Ectodermal cell (in vitro differentiated cells): ENCODE data around the gene NKD2.

ENCODE experiments used
- H3K27ac ChIP-seq: 2 replicates; pipeline ENCODE4 v1.7.0; 2013; ENCODE audit warnings: mild to moderate bottlenecking, low read depth, low read length; ENCODE audit not compliant: insufficient read depth, poor library complexity, severe bottlenecking
- H3K27me3 ChIP-seq: 2 replicates; pipeline ENCODE4 v1.7.0; 2013; ENCODE audit warnings: mild to moderate bottlenecking, low read length; ENCODE audit not compliant: insufficient read depth, control insufficient read depth, poor library complexity, severe bottlenecking
- H3K36me3 ChIP-seq: one replicate; pipeline ENCODE4 v1.7.0; 2013; ENCODE audit warnings: low read length; ENCODE audit not compliant: control insufficient read depth, insufficient read depth
- H3K4me1 ChIP-seq: one replicate; pipeline ENCODE4 v1.7.0; 2013; ENCODE audit warnings: low read length; ENCODE audit not compliant: control insufficient read depth, insufficient read depth
- H3K4me3 ChIP-seq: 2 replicates; pipeline ENCODE4 v1.7.0; 2013; ENCODE audit warnings: low read depth, low read length, control low read depth; ENCODE audit not compliant: insufficient read depth
- H3K9me3 ChIP-seq: 2 replicates; pipeline ENCODE4 v1.7.0; 2013; ENCODE audit warnings: mild to moderate bottlenecking, low read length, moderate library complexity; ENCODE audit not compliant: control insufficient read depth
- WGBS, 2 experiments: methylation state at CpG; one replicate each; pipeline ENCODE4 v1.1.7; 2013; ENCODE audit warnings: missing lambda C conversion rate in 2 of 2; 5-methylcytosine and 5-hydroxymethylcytosine counted together

NKD2 gene

DNA sequence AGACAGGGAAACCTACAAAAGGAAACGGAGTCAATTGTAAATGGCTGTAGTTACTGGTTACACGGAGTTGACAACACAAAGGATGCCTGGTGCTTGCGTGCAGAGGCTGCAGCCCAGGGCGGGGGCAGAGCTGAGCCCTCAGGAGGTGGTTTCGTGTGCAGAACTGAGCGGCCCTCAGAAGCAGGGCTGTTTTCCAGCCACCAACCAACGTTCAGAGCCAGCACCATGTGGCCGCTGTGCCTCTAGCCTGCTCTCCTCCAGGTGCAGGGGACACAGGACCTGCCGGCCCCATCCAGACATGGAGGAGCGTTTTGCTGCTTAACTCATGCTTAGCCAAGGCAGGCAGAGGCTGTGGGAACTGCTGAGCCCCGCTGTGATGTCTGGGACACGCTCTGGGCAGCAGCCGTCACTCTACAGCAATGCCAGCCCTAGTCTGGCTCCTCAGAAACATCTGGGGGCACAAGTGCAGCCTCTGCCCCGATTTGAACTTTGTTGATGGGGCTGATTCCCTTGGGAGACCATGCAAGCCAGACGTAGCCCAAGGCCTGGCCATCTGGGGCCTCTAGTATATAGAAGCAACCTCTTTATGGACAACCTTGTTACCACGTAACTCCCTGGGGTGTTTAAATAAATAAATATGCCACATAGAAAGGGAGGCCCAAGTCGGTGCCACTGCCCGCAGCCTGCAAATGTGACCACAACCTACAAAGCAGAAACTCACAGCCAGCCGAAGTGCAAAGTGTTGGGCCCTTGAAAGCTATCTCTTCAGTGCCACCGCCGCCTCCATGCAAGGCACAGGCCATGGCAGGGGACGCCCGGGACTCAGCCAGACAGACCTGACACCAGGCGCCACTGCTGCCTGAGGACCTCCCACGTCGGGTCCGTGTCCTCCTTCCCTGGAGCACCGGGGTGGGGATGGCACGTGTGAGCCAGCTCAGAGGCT, 42.1 kb downstream of the NKD2 start:
- Histone ChIP-seq H3K27ac (peak overlapping the region; percentile 16), H3K4me3 (no peak overlapping the region), H3K36me3 (peaks cover 6% of the 10 kb centered on the region), H3K9me3 (no peaks in the 10 kb centered on the region), H3K4me1 (no peaks in the 10 kb centered on the region), H3K27me3 (no peaks in the 10 kb centered on the region)
- 88 to 90% methylated on average over 29 of the region's 29 CpGs for whole genome bisulfite sequencing, 2 experiments

DNA sequence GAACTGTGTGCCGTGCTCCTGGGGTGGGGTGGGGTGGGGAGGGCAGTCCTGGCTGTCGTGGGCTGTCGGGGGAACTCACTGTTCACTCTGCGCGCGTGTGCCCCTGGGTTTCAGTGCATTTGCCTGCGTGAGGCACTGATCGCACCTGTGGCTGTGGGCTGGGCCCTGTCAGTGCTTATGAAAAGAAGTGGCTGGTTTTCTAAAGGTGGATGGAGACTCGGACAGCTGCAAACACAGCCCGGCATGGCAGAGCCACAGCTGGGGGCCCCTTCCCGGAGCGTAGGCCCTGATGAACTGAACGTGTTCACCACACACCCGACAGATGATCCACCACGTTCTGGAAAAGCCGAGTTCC, 42.7 kb downstream of the NKD2 start:
- H3K36me3 ChIP-seq = peaks cover 6% of the 10 kb centered on the region
- WGBS, 2 experiments = 93 to 94% methylated on average over 16 of the region's 16 CpGs
- no peaks in the 10 kb centered on the region for H3K4me1 ChIP-seq
- no peak overlapping the region for H3K27ac ChIP-seq
- no peaks in the 10 kb centered on the region for H3K9me3 ChIP-seq
- no peaks in the 10 kb centered on the region for H3K27me3 ChIP-seq
- no peak overlapping the region for H3K4me3 ChIP-seq

DNA sequence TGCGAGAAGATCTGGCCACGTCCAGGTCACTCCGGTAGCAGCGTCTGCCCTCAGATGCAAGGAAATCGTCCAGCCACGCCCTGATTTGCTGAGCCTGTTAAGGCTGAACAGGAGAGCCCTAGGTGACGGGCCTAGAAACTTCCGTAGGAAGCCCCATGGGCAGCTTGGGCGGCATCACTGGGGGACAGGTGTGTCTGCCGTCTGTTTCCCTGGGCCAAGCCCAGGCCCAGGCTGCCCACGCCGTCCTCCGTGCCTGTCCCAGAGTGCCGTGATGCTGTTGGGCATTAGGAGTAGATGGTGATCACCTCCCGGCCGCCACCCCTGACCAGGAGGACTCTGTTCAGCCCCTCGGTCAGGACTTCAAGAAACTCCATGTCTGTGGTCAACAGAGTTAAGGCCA, 43.5 kb downstream of the NKD2 start:
- Histone ChIP-seq H3K27me3 (no peaks in the 10 kb centered on the region), H3K4me3 (no peak overlapping the region), H3K36me3 (peaks cover 6% of the 10 kb centered on the region), H3K4me1 (no peaks in the 10 kb centered on the region), H3K9me3 (no peaks in the 10 kb centered on the region), H3K27ac (no peak overlapping the region)
- 94 to 96% methylated on average over 17 of the region's 17 CpGs for WGBS, 2 experiments

DNA sequence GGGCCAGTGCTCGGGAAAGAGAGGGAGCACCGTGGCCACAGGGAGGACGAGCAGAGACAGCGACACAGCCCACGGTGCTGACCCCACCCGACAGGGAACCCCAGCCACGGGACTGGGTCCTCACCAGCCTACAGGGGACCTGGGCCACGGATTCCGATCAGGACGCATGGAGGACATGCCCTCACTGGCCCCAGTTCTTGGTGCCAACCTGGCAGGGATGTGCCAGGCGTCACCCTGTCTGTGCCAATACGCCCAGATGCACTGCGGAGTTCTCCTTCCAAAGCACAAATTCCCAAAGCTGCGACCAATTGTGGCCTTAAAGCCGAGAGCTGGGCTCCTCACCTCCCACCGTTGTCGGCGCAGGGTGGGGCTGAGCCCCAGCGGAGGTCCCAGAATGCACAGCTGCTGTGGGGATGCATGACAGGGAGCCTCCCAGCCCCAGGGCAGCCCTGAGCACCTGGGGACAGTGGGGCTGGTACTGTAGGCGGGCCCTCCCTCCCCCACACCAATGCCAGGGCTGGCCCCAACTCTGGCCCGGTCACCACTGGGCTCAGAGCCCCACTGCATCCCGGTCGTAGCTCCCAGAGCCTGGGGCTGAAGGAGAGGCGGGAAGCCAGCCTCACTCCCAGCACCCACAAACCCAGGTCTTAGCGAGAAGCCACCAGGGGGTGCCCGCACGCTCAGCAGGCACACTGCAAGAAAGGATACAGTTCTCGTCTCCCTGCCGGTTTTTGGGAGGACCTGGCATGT, 44.2 kb downstream of the NKD2 start:
- H3K27me3 ChIP-seq = no peaks in the 10 kb centered on the region
- WGBS, 2 experiments = 95% methylated on average over 29 of the region's 29 CpGs
- peaks cover 11% of the 10 kb centered on the region for H3K36me3 ChIP-seq
- no peak overlapping the region for H3K4me3 ChIP-seq
- no peak overlapping the region for H3K27ac ChIP-seq
- no peaks in the 10 kb centered on the region for H3K9me3 ChIP-seq
- H3K4me1 ChIP-seq = no peaks in the 10 kb centered on the region

DNA sequence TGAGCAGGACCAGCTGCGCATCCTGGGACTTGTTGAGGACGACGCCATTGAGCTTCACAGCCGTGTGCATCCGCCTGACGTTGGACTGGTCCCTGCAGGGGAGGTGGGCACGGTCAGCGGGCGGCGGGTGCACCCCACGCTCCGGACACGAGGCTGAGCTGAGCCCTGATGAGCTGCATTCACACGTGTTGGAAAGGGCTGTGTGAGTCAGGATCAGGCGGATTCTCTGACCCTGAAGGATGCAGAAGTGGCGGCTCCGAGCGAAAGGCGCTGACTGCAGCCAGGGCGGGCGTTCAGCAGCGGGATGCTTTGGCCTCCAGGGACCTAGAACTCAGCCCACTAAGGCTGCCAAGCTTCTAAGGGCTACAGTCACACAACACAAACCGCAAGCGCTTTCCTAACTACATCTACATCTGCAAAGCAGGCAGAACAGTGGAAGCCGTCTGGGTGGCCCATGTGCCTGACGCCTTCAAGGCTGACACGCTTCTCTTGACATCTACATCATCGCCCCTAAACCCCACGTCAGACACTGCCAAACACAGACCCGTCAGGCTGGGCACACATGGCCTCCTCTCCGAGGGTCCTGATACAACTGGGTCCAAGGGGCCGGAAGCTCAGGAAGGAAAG, 44.9 kb downstream of the NKD2 start:
- no peaks in the 10 kb centered on the region for H3K9me3 ChIP-seq
- 95% methylated on average over 32 of the region's 32 CpGs for WGBS, 2 experiments
- H3K27me3 ChIP-seq = no peaks in the 10 kb centered on the region
- H3K36me3 ChIP-seq = peaks cover 11% of the 10 kb centered on the region
- H3K4me3 ChIP-seq = no peak overlapping the region
- no peak overlapping the region for H3K27ac ChIP-seq
- H3K4me1 ChIP-seq = no peaks in the 10 kb centered on the region

DNA sequence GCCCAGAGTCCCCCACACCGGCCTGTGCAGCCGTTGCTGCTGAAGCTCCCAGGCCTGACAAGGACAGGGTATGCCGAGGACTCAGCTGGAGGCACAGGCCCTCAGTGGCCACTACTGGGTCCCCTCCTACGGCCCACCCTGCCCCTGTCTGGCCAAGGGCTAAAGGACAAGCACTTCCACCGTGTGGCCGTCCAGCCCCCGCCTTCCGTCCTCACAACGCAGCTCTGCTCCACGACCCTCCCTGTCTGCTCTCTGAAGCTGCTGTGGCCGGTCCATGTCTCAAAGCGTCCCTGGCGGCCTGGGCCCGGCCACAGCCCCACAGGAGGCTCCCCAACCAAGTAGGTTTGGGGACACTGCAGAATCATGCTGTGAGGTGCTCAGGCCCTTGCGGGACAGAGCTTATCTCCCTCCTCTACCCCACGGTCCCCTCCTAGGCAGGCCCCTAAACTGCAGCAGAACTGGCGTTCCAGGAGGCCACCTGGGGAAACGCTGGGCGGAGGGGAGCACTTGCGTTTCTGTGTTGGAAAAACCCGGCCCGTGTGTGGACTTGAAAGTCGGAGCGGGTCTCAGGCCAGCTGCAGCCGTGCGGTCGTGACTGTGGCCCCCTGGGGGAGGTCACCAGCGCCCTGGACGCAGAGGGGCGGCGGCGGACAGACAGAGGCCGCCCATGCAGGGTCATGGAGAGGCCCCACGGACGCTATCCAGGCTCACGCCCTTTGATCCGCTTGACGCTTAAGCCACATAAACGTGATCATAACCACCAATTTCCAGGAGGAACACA, 45.6 kb downstream of the NKD2 start:
- H3K27me3 ChIP-seq = no peaks in the 10 kb centered on the region
- no peaks in the 10 kb centered on the region for H3K9me3 ChIP-seq
- no peak overlapping the region for H3K27ac ChIP-seq
- H3K4me1 ChIP-seq = no peaks in the 10 kb centered on the region
- H3K36me3 ChIP-seq = peaks cover 14% of the 10 kb centered on the region
- H3K4me3 ChIP-seq = no peak overlapping the region
- 94% methylated on average over 39 of the region's 39 CpGs for WGBS, 2 experiments

DNA sequence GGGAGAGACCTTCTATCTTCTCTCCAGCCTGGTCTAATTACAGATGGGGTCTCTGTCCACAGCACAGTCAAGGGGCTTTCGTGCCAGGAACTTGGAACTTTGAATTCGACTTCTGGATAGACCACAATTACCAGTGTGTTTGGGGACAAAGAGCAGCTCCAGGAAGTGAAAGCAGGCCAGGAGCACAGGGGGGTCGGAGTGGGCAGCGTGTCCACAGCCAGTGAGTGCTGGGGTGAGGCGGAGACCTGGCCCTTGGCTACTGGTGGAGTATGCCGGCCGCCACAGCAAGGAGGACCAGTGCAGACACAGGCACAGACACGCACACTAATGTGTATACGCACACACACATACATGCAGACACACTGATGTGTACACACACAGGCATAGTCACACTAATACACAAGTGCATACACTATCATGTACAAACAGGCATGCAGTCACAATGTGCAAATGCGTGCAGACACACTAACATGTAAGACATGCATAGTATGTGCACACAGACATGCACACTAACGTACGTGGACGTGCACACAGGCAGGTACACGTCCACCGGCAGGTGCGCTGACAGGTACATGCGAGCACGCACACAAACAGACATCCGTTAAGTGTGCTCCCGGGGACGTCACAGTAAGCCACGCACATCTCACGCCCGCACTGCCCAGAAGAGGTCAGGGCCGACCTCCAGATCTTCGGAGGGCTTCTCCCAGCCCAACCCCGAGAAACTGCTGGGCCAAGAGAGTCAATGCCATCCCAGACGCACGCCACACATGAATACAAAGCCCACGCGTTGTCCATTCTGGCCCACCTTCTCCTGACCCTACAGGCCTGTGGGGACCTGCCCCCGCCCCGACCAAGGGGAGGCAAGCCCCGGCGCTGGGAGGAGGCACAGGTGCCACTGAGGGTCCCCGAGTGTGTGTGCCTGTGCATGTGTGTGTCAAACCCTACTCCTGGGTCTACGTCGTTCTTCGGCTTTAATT, 46.5 kb downstream of the NKD2 start:
- Histone ChIP-seq H3K36me3 (peaks cover 18% of the 10 kb centered on the region), H3K4me3 (no peak overlapping the region)
- 93% methylated on average over 39 of the region's 39 CpGs for WGBS, 2 experiments

DNA sequence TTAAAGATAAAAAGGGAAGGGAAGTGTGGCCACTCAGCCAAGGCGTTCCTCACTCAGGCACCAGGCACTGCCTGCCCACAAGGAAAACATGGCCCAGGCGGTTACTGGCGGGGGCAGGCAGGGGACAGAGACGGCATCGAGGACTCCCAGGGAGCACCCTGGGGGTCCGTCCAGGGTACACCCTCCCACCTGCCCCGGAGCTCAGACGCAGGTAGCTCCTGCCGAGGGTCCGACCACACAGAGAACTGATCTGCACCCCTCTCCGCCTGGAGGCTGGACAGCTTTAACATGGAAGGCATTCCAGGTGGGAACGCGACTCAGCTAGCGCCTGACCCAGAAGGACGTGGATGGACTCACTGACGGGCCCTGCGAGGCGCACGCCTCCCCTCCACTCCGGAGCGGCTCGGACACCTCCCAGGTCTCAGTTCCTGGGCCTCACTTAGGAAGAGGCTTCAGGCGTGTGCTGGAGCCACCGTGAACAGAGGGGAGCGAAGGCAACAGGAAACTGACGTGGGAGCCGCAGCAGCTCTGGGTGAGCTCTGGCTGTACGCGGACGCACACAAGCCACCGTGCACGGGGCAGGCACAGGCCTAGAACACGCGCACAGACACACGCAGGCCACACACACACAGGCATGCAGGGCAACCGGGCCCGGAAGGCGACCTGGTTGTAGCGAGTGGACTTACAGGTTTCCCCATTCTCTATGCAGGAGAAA, 47.5 kb downstream of the NKD2 start:
- peaks cover 18% of the 10 kb centered on the region for H3K36me3 ChIP-seq
- H3K9me3 ChIP-seq = no peaks in the 10 kb centered on the region
- H3K27ac ChIP-seq = no peak overlapping the region
- no peak overlapping the region for H3K4me3 ChIP-seq
- 94 to 95% methylated on average over 39 of the region's 39 CpGs for WGBS, 2 experiments
- H3K27me3 ChIP-seq = no peaks in the 10 kb centered on the region
- H3K4me1 ChIP-seq = no peaks in the 10 kb centered on the region

More for the DNA sequence above, 46.5 kb downstream of the NKD2 start:
- H3K4me1 ChIP-seq = no peaks in the 10 kb centered on the region
- no peaks in the 10 kb centered on the region for H3K27me3 ChIP-seq
- no peaks in the 10 kb centered on the region for H3K9me3 ChIP-seq
- H3K27ac ChIP-seq = no peak overlapping the region
